GM18951 (cell line): ENCODE data around the gene COL25A1.

ENCODE experiments used
- POLR2A ChIP-seq: IDR thresholded peaks from 4 replicates; pipeline ENCODE4 v1.6.1; 2011; ENCODE audit warnings: mild to moderate bottlenecking; ENCODE audit not compliant: insufficient read length, insufficient read depth; ENCODE audit errors: extremely low read depth
- in situ Hi-C: fragments of 300-500 bp; cut with MboI; formaldehyde crosslinking; loops from one replicate; pipeline ENCODE4 v1.12.0; 2022; ENCODE audit warnings: low sequenced_read_pairs, mixed read lengths, inconsistent platforms; ENCODE audit not compliant: unreplicated experiment

COL25A1 gene

DNA sequence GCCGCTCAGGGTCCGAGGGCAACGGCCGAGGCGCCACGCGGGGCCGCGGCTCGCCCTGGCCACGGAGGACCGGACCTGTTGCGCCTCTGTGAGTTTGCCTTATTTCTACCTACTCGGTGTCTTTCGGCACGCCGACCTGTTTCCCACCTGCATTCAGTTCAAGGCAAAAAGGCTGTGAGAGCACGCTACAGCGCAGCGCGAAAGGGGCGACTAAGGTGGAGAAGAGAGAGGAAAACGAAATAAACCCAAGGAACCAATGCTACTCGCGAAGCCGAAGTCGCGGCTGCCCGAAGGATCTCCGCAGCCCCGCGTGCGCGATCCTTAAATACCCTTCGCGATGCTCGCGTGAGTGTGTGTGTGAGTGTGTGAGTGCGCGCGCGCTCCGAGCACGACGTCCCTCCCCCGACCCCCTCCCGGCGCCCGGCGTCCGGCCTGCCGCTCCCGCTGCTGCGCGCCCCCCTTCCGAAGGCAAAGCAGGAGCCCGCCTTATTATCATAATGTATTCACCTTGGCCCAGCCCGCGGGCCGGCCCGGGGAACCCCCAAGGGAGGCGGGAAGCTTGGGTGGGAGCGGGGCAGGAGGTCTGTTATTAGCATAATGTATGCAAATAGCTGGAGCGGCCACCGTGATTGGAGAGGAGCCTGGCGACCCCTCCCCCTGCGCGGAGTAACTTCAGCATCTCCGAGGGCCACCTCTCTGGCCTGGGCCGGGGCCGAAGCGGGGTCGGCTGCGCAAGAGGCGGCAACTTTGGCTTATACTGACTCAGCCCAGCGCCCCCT, at the start of gene COL25A1:
COL25A1 (minus strand) TSS at position 298 of the 779 bp plus-strand sequence.
- in situ Hi-C loops = no loop called here
- no peak for TF ChIP-seq POLR2A

- no peak for TF ChIP-seq POLR2A
- in situ Hi-C loops = no loop called here
These were observed 47.7 kb upstream of the COL25A1 start for GRCh38 chr4:109350121-109350520.

- in situ Hi-C loops = no loop called here
These were observed 32.0 kb upstream of the COL25A1 start for GRCh38 chr4:109334129-109335105.

GRCh38 chr4:109332926-109333464, 30.5 kb upstream of the COL25A1 start:
- no peak for TF ChIP-seq POLR2A
- in situ Hi-C loops = no loop called here

More at GRCh38 chr4:109334129-109335105, 32.0 kb upstream of the COL25A1 start:
- TF ChIP-seq POLR2A = no peak

- no peak for TF ChIP-seq POLR2A
- in situ Hi-C loops = no loop called here
These were observed 25.2 kb upstream of the COL25A1 start for GRCh38 chr4:109327641-109328040.

DNA sequence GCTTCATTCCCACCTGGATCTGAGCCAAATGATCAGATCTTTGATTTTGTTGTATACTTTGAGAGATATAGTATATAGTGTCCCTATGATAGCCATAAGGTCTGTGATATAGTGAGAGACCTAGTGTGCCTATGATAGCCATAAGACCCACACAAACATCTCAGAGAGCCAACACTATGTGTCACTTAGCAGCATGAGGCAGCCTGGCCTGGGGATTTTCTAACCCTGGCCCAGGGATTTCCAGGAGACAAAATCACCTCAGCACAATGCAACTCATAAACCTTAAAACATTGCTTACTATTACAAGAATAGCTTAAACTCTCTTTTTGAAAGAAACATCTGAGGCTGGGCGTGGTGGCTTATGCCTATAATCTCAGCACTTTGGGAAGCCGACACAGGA, 23.2 kb upstream of the COL25A1 start:
- TF ChIP-seq POLR2A = no peak
- in situ Hi-C loops = no loop called here

GRCh38 chr4:109323348-109323747, 20.9 kb upstream of the COL25A1 start:
- in situ Hi-C loops = no loop called here
- no peak for TF ChIP-seq POLR2A

- TF ChIP-seq POLR2A = no peak
- in situ Hi-C loops = no loop called here
These were observed 18.8 kb upstream of the COL25A1 start for GRCh38 chr4:109321232-109321631.

DNA sequence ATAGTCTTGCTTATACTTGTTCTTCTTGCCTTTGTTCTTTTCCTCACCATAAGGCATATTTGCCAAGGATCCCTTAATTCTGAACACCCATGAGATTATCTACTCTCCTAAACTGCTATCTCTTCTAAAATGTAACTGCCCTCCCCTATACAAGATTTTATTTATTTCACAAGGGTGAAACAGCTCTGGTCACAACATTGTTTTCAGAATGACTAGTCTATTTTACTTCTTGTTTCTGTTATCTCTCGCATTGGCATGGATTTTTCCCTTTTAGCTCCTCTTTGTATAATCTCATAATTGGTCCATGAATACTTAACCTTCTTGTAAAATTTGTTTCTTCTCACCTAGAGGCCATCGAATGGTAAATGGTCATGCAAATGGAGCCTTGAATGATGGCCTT, 17.2 kb upstream of the COL25A1 start:
- no peak for TF ChIP-seq POLR2A
- in situ Hi-C loops = no loop called here

GRCh38 chr4:109319156-109319555, 16.7 kb upstream of the COL25A1 start:
- in situ Hi-C loops = no loop called here
- TF ChIP-seq POLR2A = no peak

DNA sequence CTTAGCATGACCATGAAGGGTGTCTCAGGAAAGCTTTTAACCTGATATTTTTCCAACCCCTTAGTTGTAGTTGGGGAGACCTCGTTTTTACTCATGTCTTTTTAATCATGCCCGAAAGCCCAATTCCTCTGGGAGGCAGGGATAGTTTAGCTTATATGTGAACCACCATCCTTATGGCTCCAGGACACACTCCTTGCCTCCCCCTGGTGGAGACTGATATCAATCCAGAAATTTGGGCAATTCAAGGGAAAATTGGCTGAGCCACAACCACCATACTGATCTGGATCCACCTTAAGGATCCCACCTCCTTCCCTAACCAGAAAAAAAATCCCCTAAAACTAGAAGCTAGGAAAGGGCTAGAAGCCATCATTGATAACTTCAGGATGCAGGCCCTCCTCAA, 13.4 kb upstream of the COL25A1 start:
- no peak for TF ChIP-seq POLR2A
- in situ Hi-C loops = no loop called here

- no peak for TF ChIP-seq POLR2A
- in situ Hi-C loops = no loop called here
These were observed 12.9 kb upstream of the COL25A1 start for GRCh38 chr4:109315341-109315740.

- no peak for TF ChIP-seq POLR2A
- in situ Hi-C loops = no loop called here
These were observed 11.0 kb upstream of the COL25A1 start for GRCh38 chr4:109313168-109314133.

- in situ Hi-C loops = no loop called here
- TF ChIP-seq POLR2A = no peak
These were observed 660 bp upstream of the COL25A1 start for GRCh38 chr4:109303140-109303496.
